ENCODE measurements around the gene RAI14.

DNA sequence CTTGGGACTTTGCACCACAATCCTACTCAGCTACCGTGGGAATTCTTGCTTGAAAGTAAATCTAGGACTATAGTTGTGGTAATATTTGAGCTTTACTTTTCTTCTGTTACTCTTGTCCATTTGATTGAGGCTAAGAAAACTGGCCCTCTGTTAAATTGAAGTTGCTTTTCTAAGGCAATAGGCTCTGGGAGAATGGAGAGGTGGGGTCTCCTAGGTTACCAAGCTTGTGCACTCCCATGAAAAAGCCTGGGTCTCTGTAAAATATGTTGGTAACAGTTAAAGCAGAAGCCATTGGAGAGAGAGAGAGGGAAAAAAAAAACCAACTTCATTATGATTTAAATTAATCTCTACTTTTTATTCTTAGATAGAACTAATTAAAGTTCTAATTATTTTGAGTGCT, 68.6 kb downstream of the RAI14 start:
- TF ChIP-seq ZNF274 (IDR thresholded peaks at IDR 0.05; ENCODE audit: low read depth, low read length) (no peak), SUZ12 (IDR thresholded peaks at IDR 0.05; ENCODE audit: extremely low read depth, insufficient read depth, insufficient read length) (no peak), YY1 (IDR thresholded peaks at IDR 0.05; ENCODE audit: insufficient read depth, insufficient read length) (no peak)
